ENCODE data around the gene MTCH1.

DNA sequence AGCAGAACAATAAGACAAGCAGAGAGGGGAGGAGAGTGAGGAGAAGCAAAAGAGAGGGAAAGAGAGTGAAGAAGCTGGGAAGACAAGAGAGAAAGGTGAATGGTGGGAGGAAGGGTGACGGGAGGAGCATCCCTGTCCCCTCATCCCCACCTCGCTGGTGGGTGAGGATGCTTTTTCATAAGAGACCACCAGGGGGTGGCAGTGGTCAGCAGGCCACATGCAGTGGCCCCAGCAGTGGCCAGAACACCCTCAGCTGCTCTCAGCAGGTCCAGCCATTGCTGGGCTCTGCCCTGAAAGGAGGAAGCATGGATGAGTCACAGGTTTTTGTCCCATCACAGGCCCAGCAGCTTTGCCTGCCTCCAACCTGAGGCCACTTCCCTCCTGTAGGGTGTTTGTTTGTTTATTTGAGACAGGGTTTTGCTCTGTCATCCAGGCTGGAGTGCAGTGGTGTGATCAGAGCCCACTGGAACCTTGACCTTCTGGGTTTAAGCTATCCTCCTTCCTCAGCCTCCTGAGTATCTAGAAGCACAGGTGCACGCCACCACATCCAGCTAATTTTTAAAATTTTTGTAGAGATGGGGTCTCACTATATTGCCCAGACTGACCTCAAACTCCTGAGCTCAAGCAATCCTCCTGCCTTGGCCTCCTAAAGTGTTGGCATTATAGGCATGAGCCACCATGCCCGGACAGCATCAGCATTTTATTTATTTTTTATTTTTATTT lies 43.4 kb upstream of the MTCH1 start:
- TF ChIP-seq, protein P1, sequence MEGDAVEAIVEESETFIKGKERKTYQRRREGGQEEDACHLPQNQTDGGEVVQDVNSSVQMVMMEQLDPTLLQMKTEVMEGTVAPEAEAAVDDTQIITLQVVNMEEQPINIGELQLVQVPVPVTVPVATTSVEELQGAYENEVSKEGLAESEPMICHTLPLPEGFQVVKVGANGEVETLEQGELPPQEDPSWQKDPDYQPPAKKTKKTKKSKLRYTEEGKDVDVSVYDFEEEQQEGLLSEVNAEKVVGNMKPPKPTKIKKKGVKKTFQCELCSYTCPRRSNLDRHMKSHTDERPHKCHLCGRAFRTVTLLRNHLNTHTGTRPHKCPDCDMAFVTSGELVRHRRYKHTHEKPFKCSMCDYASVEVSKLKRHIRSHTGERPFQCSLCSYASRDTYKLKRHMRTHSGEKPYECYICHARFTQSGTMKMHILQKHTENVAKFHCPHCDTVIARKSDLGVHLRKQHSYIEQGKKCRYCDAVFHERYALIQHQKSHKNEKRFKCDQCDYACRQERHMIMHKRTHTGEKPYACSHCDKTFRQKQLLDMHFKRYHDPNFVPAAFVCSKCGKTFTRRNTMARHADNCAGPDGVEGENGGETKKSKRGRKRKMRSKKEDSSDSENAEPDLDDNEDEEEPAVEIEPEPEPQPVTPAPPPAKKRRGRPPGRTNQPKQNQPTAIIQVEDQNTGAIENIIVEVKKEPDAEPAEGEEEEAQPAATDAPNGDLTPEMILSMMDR (IDR thresholded peaks at IDR 0.05) = peak in 3 of 4 experiments; percentile 64 to 78 (median 74)
- TF ChIP-seq EP300 (IDR thresholded peaks at IDR 0.05) (no peak), POLR2A (IDR thresholded peaks at IDR 0.05) (no peak), POLR2AphosphoS5 (IDR thresholded peaks at IDR 0.05) (no peak)
